ENCODE measurements around the gene NARS2.
"Not testable (repeated sequence)": the region's sequence is repeated elsewhere in the genome, so short reads cannot be mapped to it uniquely, and the experiment has no call there.

Gene NARS2, protein sequence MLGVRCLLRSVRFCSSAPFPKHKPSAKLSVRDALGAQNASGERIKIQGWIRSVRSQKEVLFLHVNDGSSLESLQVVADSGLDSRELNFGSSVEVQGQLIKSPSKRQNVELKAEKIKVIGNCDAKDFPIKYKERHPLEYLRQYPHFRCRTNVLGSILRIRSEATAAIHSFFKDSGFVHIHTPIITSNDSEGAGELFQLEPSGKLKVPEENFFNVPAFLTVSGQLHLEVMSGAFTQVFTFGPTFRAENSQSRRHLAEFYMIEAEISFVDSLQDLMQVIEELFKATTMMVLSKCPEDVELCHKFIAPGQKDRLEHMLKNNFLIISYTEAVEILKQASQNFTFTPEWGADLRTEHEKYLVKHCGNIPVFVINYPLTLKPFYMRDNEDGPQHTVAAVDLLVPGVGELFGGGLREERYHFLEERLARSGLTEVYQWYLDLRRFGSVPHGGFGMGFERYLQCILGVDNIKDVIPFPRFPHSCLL

DNA sequence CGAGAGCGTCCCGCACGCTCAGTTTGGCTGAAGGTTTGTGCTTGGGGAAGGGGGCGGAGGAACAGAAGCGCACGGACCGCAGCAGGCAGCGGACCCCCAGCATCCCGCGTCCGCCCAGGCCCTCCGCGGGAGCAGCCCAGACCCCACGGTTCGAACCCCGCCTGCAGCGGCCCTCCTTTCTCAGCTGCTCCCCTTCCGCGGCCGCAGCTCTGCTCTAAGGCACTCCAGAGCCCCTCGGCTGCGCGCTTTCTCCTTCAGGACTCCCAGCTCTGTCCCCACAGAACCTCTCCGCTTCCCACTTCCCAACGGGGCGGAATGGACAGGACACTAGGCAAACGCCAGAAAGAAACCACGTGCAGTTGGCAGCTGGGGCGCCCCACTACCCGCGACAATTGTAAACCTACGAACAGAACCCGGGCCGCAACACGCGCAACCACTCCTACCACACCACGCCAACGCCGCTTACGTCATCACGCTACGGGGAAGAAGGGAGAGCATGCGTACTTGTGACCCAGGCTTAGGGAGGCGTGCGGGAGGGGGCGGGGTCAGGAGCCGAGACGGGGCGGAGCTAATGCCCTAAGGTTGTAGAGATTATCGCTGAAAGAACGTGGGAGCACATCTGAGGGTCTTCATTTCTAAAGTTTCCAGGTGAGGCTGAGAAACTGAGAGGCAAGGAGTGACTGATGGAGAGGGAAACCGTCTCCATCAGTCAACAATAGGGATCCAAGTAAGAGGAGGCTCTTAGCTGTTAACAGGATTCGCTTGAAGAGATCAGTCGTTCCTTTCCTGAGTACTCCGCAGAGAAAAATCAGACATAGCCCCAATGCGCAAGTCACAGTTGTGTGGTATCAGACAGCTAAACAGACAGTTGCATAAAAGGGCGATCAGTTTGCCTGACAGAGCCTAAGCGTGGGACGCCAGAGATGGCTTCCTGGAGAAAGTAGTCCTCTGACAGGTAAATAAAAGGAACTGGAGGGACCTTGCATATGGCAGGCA lies at the start of gene NARS2:
Gene NARS2, minus strand, starts transcription at position 479 of the 996 bp plus-strand sequence. Its CDS starts 376 bp downstream, at position 103.
- peak; percentile 97 for DNase-seq

DNA sequence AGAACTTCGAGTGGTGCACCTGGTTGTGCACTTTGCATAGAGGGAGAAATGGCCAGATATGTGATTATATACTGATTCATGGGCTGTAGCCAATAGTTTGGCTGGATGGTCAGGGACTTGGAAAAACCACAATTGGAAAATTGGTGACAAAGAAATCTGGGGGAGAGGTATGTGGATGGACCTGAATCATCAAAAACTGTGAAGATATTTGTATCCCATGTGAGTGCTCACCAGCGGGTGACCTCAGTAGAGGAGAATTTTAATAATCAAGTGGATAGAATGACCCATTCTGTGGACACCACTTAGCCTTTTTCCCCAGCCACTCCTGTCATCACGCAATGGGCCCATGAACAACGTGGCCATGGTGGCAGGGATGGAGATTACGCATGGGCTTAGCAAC lies 48.0 kb upstream of the NARS2 start:
- DNase-seq: no peak

DNA sequence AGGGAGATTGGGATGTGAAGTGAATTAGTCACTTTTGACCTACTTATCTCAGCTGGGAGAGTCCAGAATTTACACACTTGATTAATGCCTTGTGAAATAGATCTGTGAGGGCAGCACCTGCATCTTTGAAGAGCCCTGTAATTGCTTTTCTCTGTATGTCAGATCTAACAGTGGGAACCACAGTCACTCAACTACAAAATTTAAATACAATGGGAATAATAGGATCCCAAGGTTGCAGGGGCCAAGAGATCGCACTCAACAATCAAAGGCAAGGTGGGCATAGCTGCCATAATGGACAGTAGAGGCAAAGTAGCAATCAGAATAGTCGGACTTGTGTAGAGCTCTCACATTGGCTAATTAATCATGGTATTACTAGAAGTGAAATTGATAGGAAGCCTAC lies 45.5 kb upstream of the NARS2 start:
- no peak for DNase-seq

DNA sequence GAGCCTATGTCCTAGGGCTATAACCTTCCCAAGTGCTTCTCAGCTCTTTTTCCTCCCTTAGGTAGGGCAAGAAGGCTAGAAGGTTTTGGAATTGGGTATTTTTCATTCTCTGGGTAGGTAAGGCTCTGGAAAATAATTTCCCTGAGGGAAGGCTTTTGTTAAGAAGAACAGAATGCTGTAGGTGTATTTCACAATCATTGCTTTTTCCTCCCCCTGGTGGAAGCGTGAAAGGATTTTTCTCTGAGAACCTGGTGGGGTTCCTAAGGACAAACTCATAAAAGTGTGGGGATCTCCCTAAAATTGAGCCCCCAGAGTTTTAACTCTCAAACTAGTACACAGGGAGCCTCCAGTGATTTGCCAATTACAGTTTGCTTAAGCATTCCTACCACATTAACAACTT lies 41.1 kb upstream of the NARS2 start:
- no peak for DNase-seq

DNA sequence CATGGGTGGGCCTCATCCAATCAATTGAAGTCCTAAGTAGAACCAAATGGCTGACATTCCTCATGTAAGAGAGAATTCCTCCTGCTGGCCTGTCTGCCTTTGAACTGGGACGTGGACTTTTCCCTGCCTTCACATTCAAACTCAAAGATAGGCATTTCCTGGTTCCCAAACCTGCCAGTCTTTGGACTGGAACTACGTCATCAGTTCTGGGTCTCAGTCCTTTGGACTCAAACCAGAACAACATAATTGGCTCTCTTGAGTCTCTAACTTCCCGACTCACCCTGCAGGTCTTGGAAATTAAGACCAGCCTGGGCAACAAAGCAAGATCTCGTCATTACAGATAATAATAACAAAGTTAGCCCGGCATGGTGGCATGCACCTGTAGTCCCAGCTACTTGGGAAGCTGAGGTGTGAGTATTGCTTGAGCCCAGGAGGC lies 38.7 kb upstream of the NARS2 start:
- no peak for DNase-seq

DNA sequence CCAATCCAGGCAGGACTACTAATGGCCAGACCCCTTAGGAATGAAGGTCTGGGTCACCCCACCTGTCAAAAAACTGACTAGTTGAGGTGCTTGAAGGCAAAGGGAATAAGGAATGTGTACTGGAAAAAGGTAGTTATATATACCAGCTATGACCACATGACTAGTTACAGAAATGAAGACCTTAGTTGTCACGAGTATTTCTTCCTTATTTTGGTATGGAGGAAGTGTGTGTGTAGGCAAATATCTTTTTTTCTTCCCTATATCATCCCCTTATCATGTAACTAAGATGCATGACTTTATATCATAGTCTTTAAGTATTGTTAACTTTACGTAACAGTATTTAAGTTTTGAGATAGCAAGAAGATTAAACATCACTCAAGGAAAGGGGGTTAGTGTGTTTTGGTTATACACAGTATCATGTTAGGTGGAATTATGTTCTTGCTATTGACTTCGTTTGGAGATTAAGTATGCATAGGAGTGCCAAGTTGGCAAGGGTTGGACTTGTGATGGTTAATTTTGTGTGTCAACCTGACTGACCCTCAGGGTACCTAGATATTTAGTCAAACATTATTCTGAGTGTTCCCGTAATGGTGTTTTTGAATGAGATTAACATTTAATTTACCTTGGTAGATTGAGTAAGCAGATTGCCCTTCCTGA lies 38.2 kb upstream of the NARS2 start:
- DNase-seq: no peak

DNA sequence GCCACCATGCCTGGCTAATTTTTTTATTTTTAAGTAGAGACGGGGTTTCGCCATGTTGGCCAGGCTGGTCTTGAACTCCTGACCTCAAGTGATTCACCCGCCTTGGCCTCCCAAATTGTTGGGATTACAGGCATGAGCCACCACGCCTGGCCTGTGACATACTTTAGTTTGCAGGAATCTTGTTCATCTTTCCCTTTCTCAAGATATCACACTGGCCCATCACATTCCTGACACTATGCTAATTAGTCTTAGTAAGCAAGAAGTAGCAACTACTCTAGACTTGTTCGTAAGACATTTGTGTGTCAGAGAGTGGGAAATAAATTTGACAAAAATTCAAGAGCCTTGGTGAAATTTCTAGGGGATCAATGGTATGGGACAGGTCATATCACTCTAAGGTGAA lies 34.7 kb upstream of the NARS2 start:
- not testable (repeated sequence) for DNase-seq

DNA sequence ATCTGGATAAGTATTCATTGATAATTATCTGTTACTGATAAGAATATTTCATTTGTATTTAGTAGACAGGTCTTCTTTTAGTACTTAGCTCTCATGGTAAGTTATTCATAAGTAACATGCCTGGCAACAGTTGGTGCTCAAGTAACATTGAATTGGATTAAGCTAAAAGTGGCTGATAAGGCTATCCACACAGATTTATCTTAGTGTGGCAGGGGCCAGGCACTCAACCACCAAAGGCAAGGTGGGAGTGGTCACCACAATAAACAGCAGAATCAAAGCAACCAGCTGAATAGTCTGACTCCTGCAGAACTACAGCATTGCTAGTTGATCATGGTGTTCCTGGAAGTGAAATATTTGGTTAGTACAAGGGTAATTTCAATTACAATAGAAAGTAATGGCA lies 33.0 kb upstream of the NARS2 start:
- no peak for DNase-seq

DNA sequence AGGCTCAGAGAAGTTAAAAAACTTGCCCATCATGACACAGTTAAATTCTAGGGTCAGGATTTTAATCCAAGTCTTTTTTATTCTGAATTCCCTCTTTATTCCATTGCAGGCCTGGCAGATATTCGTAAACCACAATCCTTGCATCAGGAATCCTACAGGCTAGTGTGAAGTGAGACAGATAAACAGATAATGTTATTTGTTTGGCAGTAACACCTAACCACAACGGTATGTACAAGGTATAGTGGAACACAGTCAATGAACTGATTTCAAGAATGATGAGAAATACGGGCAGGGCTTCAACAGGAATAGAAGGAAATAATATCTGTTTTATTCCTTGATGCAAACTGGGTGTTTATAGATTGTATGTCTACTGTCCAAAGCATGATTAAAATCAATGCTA lies 32.0 kb upstream of the NARS2 start:
- DNase-seq: no peak

DNA sequence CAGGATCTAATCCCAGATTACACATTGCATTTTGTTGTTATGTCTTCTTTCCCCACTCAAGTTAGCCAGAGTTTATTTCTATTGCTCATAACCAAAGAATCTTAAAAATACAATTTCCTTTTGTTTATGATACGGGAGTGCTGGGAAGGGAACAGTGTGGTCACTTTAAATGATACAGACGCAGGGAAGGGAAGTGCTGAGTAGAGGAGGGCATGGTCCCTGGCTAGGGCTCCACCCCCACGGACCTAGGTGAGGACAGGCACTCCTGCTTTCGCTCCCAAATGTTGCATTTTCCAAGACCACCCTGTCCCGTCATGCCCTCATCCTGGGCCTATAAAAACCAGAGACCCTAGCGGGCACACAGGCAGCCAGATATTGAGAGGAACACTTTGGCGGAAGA lies 30.6 kb upstream of the NARS2 start:
- no peak for DNase-seq

DNA sequence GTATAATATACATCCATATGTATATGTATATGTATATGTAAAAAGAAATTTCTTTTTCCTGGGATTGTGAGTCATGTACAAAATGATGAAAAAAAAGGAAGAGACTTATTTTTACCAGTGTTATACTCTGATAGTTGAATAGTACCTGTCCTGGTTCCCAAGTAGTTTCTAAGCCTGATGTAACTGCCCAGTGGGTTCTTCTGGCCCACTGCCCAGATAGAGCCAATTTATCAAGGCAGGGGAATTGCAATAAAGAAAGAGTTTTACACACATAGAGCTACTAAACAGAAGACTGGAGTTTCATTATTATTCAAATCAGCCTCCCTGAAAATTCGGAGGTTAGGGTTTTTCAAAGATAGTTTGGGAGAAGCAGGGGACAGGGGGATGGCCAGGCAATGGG lies 29.1 kb upstream of the NARS2 start:
- no peak for DNase-seq

DNA sequence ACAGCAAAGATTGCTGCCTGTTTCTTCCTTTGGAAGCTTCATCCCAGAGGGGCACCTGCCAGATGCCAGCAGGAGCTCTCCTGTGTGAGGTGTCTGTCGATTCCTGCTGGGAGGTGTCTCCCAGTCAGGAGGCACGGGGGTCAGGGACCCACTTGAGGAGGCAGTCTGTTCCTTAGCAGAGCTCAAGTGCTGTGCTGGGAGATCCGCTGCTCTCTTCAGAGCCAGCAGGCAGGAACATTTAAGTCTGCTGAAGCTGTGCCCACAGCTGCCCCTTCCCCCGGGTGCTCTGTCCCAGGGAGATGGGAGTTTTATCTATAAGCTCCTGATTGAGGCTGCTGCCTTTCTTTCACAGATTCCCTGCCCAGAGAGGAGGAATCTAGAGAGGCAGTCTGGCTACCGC lies 28.1 kb upstream of the NARS2 start:
- DNase-seq: not testable (repeated sequence)

DNA sequence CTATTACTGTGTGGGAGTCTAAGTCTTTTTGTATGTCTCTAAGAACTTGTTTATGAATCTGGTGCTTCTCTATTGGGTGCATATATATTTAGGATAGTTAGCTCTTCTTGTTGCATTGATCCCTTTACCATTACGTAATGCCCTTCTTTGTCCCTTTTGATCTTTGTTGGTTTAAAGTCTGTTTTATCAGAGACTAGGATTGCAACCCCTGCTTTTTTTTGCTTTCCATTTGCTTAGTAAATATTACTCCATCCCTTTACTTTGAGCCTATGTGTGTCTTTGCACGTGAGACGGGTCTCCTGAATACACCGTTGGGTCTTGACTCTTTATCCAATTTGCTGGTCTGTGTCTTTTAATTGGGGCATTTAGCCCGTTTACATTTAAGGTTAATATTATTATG lies 26.4 kb upstream of the NARS2 start:
- DNase-seq: not testable (repeated sequence)

DNA sequence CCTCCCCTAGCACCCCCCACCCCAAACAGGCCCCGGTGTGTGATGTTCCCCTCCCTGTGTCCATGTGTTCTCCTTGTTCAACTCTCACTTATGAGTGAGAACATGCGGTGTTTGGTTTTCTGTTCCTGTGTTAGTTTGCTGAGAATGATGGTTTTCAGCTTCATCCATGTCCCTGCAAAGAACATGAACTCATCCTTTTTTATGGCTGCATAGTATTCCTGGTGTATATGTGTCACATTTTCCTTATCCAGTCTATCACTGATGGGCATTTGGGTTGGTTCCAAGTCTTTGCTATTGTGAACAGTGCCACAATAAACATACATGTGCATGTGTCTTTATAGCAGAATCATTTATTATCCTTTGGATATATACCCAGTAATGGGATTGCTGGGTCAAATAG lies 22.9 kb upstream of the NARS2 start:
- DNase-seq: not testable (repeated sequence)

DNA sequence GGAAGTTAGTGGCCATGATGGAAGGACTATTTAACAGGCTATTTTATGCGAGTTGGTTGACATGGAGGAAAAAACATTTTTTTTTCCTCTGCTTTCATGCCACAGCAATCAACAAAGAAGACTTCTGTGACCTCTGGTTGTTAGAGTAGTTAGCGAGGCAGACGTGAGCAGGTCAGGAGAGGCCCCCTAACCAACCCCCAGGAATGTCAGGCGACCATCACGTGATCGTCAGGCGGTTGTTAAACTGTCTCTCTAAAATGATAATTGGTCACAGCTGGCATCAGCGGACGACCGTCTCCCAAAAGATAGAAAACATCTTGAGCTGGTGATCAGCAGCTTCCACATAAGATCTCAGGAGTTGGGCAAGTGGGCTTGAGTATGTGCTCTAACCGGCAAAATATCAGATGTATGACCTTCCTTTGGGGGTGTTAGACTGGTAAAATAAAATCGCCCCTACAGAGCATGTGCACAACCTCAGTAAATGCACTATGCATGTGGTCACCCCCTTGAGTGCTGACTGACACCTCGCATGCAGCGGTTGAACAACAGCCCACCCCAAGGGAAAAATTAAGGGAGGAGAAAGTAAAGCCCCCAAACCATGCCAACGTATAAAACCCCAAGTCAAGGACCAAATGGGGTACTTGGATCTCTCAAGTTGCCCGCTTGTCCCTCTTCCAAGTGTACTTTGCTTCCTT lies 20.9 kb upstream of the NARS2 start:
- no peak for DNase-seq

DNA sequence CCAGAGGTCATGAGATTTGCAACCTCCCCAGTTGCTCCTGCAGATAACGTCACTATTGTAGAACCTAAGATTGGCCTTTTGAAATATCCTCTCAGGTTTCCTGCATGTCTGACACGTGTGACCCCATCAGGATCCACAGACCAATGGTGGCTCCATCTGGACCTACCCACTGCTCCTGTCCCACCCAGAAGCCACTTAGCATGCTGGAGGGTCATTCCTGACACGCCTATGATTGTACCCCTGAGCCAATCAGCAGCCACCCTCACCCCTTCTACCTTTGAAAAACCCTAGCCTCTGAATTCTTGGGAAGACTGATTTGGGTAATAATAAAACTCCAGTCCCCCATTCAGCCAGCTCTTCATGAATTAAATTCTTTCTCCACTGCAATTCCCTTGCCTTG lies 20.1 kb upstream of the NARS2 start:
- DNase-seq: no peak

DNA sequence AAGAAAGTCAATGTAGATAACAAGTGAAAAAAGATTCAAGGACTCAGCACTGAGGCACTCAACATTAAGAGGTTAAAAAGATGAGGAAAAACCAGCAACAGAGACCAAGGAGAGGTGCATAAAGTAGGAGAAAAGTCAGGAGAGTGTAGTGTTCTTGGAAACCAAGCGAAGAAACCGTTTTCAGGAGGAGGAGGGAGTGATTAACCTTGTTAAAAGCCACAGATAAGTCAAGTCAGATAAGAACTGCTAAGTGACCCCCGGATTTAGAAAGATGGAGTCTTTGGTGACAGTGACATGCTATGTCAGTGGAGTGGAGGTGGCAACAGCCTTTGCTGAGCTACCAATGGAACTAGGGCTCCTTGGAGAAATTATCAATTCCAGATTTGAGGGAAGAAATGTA lies 13.9 kb upstream of the NARS2 start:
- no peak for DNase-seq

DNA sequence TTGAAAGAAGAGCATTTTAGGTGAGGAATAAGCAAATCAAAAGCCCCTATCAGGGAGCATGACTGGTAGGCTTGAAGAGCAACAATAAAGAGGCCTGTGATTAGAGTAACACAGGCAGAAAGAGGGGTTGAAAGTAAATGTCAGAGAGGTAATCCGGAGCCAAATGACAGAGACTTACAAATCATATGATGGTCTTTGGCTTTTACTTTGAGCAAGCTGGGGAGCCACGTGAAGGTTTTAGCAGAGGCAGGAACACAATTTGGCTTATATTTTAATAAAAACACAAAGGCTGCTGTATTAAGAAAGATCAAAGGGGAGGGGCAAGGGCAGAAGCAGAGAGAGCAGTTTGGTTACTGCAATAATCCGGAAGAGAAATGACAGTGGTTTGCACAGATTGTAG lies 12.8 kb upstream of the NARS2 start:
- no peak for DNase-seq

DNA sequence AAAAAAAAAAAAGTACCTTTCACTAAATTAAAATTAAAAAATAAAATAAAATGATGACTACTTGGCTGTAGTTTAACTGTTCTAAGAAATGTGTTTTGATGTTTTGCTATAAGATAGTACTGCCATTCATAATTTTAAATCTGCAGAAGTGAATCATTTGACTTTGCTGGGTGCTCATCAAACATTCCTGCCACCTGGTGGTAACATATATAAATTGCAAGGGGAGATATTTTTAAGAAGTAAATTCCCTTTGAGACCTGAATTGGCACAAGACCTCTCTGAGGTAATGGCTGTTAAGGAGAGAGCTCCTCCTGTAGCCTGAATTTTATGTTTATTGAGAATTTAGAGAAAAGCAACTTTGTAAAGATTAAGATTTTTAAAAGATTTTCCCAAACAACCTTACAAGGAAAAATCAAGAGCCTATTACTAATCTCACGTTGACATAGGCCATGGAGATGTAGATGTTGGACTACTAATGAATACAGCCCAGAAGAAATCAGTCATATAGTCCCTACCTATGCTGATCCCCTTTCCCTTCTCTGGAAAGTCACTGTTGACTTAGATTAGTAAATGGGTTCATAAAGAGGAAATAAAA lies 11.9 kb upstream of the NARS2 start:
- peak in 1 of 2 donors; percentile 38 for DNase-seq

DNA sequence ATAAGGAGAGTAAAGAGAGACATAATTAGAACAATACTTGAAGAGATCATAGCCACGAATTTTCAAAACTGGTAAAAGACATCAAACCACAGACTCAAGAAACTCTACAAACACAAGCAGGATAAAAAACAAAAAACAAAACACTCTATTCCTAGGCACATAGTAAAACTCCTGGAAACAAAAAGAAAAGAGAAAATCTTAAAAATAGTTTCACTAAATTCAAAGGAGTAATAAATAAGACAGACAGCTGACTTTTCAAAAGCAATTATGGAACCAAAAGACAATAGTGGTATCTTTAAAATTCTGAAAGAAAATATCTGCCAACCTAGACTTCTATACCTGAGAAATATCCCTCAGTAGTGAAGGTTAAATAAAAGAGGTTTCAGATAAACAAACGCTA lies 9.2 kb upstream of the NARS2 start:
- no peak for DNase-seq

DNA sequence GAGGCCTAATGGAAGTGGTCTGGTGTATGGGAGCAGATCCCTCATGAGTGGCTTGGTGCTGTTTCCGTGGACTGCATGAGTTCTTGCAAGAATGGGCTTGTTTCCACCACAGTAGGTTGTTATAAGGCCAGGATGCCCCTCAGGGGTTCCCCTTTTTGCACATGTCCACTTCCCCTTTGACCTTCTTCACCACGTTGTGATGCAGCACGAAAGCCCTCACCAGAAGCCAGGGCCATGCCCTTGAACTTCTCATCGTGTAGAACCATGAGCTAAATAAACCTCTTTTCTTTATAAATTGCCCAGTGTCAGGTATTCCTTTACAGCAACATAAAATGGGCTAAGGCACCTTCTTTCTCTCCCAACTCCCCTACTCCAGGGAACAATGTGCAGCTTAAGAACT lies 2.8 kb upstream of the NARS2 start:
- DNase-seq: no peak

DNA sequence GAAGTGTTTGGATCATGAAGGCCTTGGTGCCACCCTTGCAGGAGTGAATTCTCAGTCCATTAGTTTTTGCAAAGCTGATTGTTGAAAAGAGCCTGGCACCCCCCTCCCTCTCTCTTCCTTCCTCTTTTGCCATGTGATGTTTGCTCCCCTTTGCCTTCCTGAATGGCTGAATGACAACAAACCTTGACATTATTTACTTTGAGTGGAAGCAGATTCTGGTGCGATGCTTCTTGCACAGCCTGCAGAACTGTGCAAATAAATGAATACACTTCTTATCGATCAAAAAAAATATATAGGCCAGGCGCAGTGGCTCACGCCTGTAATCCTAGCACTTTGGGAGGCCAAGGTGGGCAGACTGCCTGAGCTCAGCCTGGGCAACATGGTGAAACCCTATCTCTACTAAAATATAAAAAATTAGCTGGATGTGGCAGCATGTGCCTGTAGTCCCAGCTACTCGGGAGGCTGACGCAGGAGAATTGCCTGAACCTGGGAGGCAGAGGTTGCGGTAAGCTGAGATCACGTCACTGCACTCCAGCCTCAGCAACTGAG lies 2.0 kb upstream of the NARS2 start:
- DNase-seq: no peak
